ENCODE results near the gene SPSB2.

The SPSB2 gene

GRCh38 chr12:6855322-6855721, 17.8 kb downstream of the SPSB2 start:
- Histone ChIP-seq H2BK15ac (replicated peaks; ENCODE audit: low read depth) (no peak overlapping the region), H3K4ac (ENCODE audit: low read depth, low read length) (no peak overlapping the region), H3K36me3 (ENCODE audit: control insufficient read depth, insufficient read depth, low read length) (peaks cover 8% of the 10 kb centered on the region), H3K18ac (ENCODE audit: low read length) (no peak overlapping the region), H3K56ac (ENCODE audit: low read length) (no peak overlapping the region), H3K4me3 (ENCODE audit: low read length) (no peak overlapping the region), H3K23ac (ENCODE audit: low read length) (no peak overlapping the region), H3K27ac (ENCODE audit: low read depth, low read length) (no peak overlapping the region), H2AK5ac (ENCODE audit: low read length) (no peak overlapping the region), H2BK120ac (ENCODE audit: low read depth, low read length) (no peak overlapping the region), H4K8ac (ENCODE audit: low read depth, low read length) (no peak overlapping the region), H3K9ac (ENCODE audit: low read length) (no peak overlapping the region), H4K5ac (ENCODE audit: low read length) (no peak overlapping the region), H3K79me2 (ENCODE audit: control insufficient read depth, insufficient read depth, low read length) (peaks cover 21% of the 10 kb centered on the region), H3K27me3 (ENCODE audit: insufficient read depth, low read length, poor library complexity) (no peaks in the 10 kb centered on the region), H3K4me1 (ENCODE audit: control insufficient read depth, low read depth, low read length) (peaks cover 6% of the 10 kb centered on the region), H2BK5ac (ENCODE audit: low read length) (no peak overlapping the region), H3K4me2 (ENCODE audit: low read length) (no peak overlapping the region), H3K79me1 (ENCODE audit: low read length) (peaks cover 15% of the 10 kb centered on the region)
- WGBS (ENCODE audit: extremely low coverage, insufficient coverage, low lambda C conversion rate) = no CpG with 5 or more reads among the region's 14 CpGs
- no peak for DNase-seq

GRCh38 chr12:6854036-6854435, 19.1 kb downstream of the SPSB2 start:
- no peak overlapping the region for H3K18ac ChIP-seq (ENCODE audit: low read length)
- H4K5ac ChIP-seq (ENCODE audit: low read length) = no peak overlapping the region
- peaks cover 6% of the 10 kb centered on the region for H3K4me1 ChIP-seq (ENCODE audit: control insufficient read depth, low read depth, low read length)
- peak; percentile 22 for DNase-seq
- H3K36me3 ChIP-seq (ENCODE audit: control insufficient read depth, insufficient read depth, low read length) = peaks cover 8% of the 10 kb centered on the region
- peaks cover 26% of the 10 kb centered on the region for H3K79me2 ChIP-seq (ENCODE audit: control insufficient read depth, insufficient read depth, low read length)
- no peaks in the 10 kb centered on the region for H3K27me3 ChIP-seq (ENCODE audit: insufficient read depth, low read length, poor library complexity)
- no peak overlapping the region for H4K8ac ChIP-seq (ENCODE audit: low read depth, low read length)
- H3K4me2 ChIP-seq (ENCODE audit: low read length) = no peak overlapping the region
- H3K4ac ChIP-seq (ENCODE audit: low read depth, low read length) = no peak overlapping the region
- no peak overlapping the region for H2BK120ac ChIP-seq (ENCODE audit: low read depth, low read length)
- no peak overlapping the region for H3K27ac ChIP-seq (ENCODE audit: low read depth, low read length)
- no peak overlapping the region for H3K4me3 ChIP-seq (ENCODE audit: low read length)
- H3K56ac ChIP-seq (ENCODE audit: low read length) = no peak overlapping the region
- H2AK5ac ChIP-seq (ENCODE audit: low read length) = no peak overlapping the region
- no peak overlapping the region for H2BK5ac ChIP-seq (ENCODE audit: low read length)
- peaks cover 22% of the 10 kb centered on the region for H3K79me1 ChIP-seq (ENCODE audit: low read length)
- H3K23ac ChIP-seq (ENCODE audit: low read length) = peak overlapping the region; percentile 70
- WGBS (ENCODE audit: extremely low coverage, insufficient coverage, low lambda C conversion rate) = no CpG with 5 or more reads among the region's 6 CpGs
- no peak overlapping the region for H2BK15ac ChIP-seq (replicated peaks; ENCODE audit: low read depth)
- H3K9ac ChIP-seq (ENCODE audit: low read length) = peak overlapping the region; percentile 1

GRCh38 chr12:6853626-6854025, 19.5 kb downstream of the SPSB2 start:
- Histone ChIP-seq H3K36me3 (ENCODE audit: control insufficient read depth, insufficient read depth, low read length) (peaks cover 4% of the 10 kb centered on the region), H3K79me1 (ENCODE audit: low read length) (peaks cover 22% of the 10 kb centered on the region), H4K8ac (ENCODE audit: low read depth, low read length) (no peak overlapping the region), H3K27ac (ENCODE audit: low read depth, low read length) (no peak overlapping the region), H3K4me2 (ENCODE audit: low read length) (no peak overlapping the region), H2AK5ac (ENCODE audit: low read length) (no peak overlapping the region), H3K56ac (ENCODE audit: low read length) (no peak overlapping the region), H3K4ac (ENCODE audit: low read depth, low read length) (no peak overlapping the region), H2BK15ac (replicated peaks; ENCODE audit: low read depth) (no peak overlapping the region), H3K27me3 (ENCODE audit: insufficient read depth, low read length, poor library complexity) (no peaks in the 10 kb centered on the region), H3K4me1 (ENCODE audit: control insufficient read depth, low read depth, low read length) (peaks cover 6% of the 10 kb centered on the region), H3K79me2 (ENCODE audit: control insufficient read depth, insufficient read depth, low read length) (peaks cover 26% of the 10 kb centered on the region), H3K23ac (ENCODE audit: low read length) (no peak overlapping the region), H3K18ac (ENCODE audit: low read length) (no peak overlapping the region), H2BK120ac (ENCODE audit: low read depth, low read length) (no peak overlapping the region), H3K4me3 (ENCODE audit: low read length) (no peak overlapping the region), H3K9ac (ENCODE audit: low read length) (peak overlapping the region; percentile 70), H4K5ac (ENCODE audit: low read length) (no peak overlapping the region), H2BK5ac (ENCODE audit: low read length) (no peak overlapping the region)
- WGBS (ENCODE audit: extremely low coverage, insufficient coverage, low lambda C conversion rate) = no CpG with 5 or more reads among the region's 1 CpG
- DNase-seq = no peak

- no peak overlapping the region for H2BK120ac ChIP-seq (ENCODE audit: low read depth, low read length)
- peak overlapping the region; percentile 21 for H3K18ac ChIP-seq (ENCODE audit: low read length)
- H3K79me2 ChIP-seq (ENCODE audit: control insufficient read depth, insufficient read depth, low read length) = peaks cover 26% of the 10 kb centered on the region
- peaks cover 6% of the 10 kb centered on the region for H3K4me1 ChIP-seq (ENCODE audit: control insufficient read depth, low read depth, low read length)
- peak overlapping the region; percentile 94 for H3K4me2 ChIP-seq (ENCODE audit: low read length)
- peak overlapping the region; percentile 8 for H3K27ac ChIP-seq (ENCODE audit: low read depth, low read length)
- peak; percentile 86 for DNase-seq
- no CpG with 5 or more reads among the region's 18 CpGs for WGBS (ENCODE audit: extremely low coverage, insufficient coverage, low lambda C conversion rate)
- H2BK5ac ChIP-seq (ENCODE audit: low read length) = peak overlapping the region; percentile 37
- no peak overlapping the region for H3K4ac ChIP-seq (ENCODE audit: low read depth, low read length)
- no peak overlapping the region for H4K5ac ChIP-seq (ENCODE audit: low read length)
- H3K27me3 ChIP-seq (ENCODE audit: insufficient read depth, low read length, poor library complexity) = no peaks in the 10 kb centered on the region
- H3K4me3 ChIP-seq (ENCODE audit: low read length) = peak overlapping the region; percentile 85
- H3K23ac ChIP-seq (ENCODE audit: low read length) = peak overlapping the region; percentile 20
- no peak overlapping the region for H4K8ac ChIP-seq (ENCODE audit: low read depth, low read length)
- H2AK5ac ChIP-seq (ENCODE audit: low read length) = peak overlapping the region; percentile 48
- no peak overlapping the region for H2BK15ac ChIP-seq (replicated peaks; ENCODE audit: low read depth)
- peaks cover 2% of the 10 kb centered on the region for H3K36me3 ChIP-seq (ENCODE audit: control insufficient read depth, insufficient read depth, low read length)
- H3K79me1 ChIP-seq (ENCODE audit: low read length) = peaks cover 24% of the 10 kb centered on the region
- H3K56ac ChIP-seq (ENCODE audit: low read length) = peak overlapping the region; percentile 90
- H3K9ac ChIP-seq (ENCODE audit: low read length) = peak overlapping the region; percentile 70
Observed at GRCh38 chr12:6852651-6853354, 20.3 kb downstream of the SPSB2 start.

GRCh38 chr12:6851921-6852650, 21.0 kb downstream of the SPSB2 start, which contains the start of gene USP5:
Gene USP5 (plus strand): TSS chr12:6852150. CDS start chr12:6852180, 30 bp downstream.
- no peak within 1 kb of the TSS for H4K8ac ChIP-seq (ENCODE audit: low read depth, low read length)
- H3K9ac ChIP-seq (ENCODE audit: low read length) = peak within 1 kb of the TSS; percentile 98
- H3K56ac ChIP-seq (ENCODE audit: low read length) = peak within 1 kb of the TSS; percentile 100
- H2AK5ac ChIP-seq (ENCODE audit: low read length) = peak within 1 kb of the TSS; percentile 48
- peak within 1 kb of the TSS; percentile 26 for H3K27ac ChIP-seq (ENCODE audit: low read depth, low read length)
- no peak within 1 kb of the TSS for H2BK15ac ChIP-seq (replicated peaks; ENCODE audit: low read depth)
- peak; percentile 100 for DNase-seq
- H3K4me2 ChIP-seq (ENCODE audit: low read length) = peak within 1 kb of the TSS; percentile 98
- no peak within 1 kb of the TSS for H4K5ac ChIP-seq (ENCODE audit: low read length)
- peaks cover 26% of the 10 kb centered on the region for H3K79me2 ChIP-seq (ENCODE audit: control insufficient read depth, insufficient read depth, low read length)
- peaks cover 24% of the 10 kb centered on the region for H3K79me1 ChIP-seq (ENCODE audit: low read length)
- H3K36me3 ChIP-seq (ENCODE audit: control insufficient read depth, insufficient read depth, low read length) = peaks cover 6% of the 10 kb centered on the region
- peak within 1 kb of the TSS; percentile 21 for H3K18ac ChIP-seq (ENCODE audit: low read length)
- peak within 1 kb of the TSS; percentile 20 for H3K23ac ChIP-seq (ENCODE audit: low read length)
- no peak within 1 kb of the TSS for H2BK120ac ChIP-seq (ENCODE audit: low read depth, low read length)
- WGBS (ENCODE audit: extremely low coverage, insufficient coverage, low lambda C conversion rate) = no CpG with 5 or more reads among the region's 65 CpGs
- H2BK5ac ChIP-seq (ENCODE audit: low read length) = peak within 1 kb of the TSS; percentile 98
- peaks cover 6% of the 10 kb centered on the region for H3K4me1 ChIP-seq (ENCODE audit: control insufficient read depth, low read depth, low read length)
- peak within 1 kb of the TSS; percentile 64 for H3K4ac ChIP-seq (ENCODE audit: low read depth, low read length)
- no peaks in the 10 kb centered on the region for H3K27me3 ChIP-seq (ENCODE audit: insufficient read depth, low read length, poor library complexity)
- H3K4me3 ChIP-seq (ENCODE audit: low read length) = peak within 1 kb of the TSS; percentile 96

All from mesendoderm (in vitro differentiated cells).